ENCODE results near the gene KHDC1. TPM values are rescaled to one million over a fixed set of nuclear protein-coding genes. Genes with fewer than 3 reads are reported as not detected.
A peak's percentile ranks its signal among the peaks of the same experiment; 100 is the strongest.
"Not testable (repeated sequence)": the region's sequence is repeated elsewhere in the genome, so short reads cannot be mapped to it uniquely, and the experiment has no call there.

KHDC1 gene
- total RNA-seq, 2 donors from 2014 or later, result 4.1 to 4.2 TPM

DNA sequence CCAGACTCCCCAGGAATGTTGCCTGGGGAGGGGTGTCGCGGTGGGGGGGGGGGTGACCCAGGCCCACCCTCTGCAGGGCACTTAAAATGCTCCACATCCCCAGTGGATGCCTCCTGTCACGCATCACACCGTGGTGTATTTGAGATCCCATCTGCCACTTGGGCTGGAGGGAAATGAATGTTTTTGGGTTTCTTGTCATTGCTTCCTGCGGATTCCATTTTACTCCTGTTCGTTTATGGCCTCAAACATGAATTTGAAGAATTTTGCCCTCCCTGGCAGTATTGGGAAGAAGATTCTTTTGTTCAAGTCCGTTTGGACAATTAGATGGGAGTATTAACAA is 544 bp upstream of the KHDC1 start:
- intact Hi-C loops (cut with DNase I), result no loop called here
- Histone ChIP-seq H3K27ac (peak overlapping the region; percentile 35 to 41), H3K9me3 (no peaks in the 10 kb centered on the region), H3K4me3 (peak overlapping the region; percentile 54 to 70), H3K4me1 (replicated peaks) (no peaks in the 10 kb centered on the region), H3K36me3 (no peaks in the 10 kb centered on the region), H3K27me3 (replicated peaks; ENCODE audit: insufficient read depth) (no peaks in the 10 kb centered on the region)
- no peak for DNase-seq (ENCODE audit: low spot score)
- WGBS, result 14% methylated on average over 7 of the region's 7 CpGs
- TF ChIP-seq POLR2AphosphoS5 (IDR thresholded peaks at IDR 0.05) (no peak), POLR2A (IDR thresholded peaks at IDR 0.05) (no peak)
- TF ChIP-seq, protein P1, sequence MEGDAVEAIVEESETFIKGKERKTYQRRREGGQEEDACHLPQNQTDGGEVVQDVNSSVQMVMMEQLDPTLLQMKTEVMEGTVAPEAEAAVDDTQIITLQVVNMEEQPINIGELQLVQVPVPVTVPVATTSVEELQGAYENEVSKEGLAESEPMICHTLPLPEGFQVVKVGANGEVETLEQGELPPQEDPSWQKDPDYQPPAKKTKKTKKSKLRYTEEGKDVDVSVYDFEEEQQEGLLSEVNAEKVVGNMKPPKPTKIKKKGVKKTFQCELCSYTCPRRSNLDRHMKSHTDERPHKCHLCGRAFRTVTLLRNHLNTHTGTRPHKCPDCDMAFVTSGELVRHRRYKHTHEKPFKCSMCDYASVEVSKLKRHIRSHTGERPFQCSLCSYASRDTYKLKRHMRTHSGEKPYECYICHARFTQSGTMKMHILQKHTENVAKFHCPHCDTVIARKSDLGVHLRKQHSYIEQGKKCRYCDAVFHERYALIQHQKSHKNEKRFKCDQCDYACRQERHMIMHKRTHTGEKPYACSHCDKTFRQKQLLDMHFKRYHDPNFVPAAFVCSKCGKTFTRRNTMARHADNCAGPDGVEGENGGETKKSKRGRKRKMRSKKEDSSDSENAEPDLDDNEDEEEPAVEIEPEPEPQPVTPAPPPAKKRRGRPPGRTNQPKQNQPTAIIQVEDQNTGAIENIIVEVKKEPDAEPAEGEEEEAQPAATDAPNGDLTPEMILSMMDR (IDR thresholded peaks at IDR 0.05), result no peak

DNA sequence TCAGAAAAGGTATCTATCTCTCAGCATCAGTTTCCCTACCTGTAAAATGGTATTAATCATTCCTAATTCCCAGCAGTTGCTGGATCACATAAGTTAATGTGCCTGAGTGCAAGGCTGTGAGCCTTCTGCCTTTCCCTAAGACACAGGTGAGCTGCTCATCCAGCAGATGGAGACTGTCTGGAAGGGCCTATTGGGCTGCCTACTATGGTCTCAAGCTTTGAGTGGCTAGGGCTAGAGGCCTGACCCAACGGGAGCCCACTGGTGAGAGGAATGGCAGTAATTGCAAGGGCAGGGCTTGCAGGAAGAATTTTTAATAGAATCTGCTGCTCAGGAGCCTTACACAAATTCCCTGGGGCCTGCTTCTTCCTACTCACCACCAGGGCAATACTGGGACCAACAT is 4.3 kb downstream of the KHDC1 start:
- TF ChIP-seq, protein P1 (IDR thresholded peaks at IDR 0.05), result no peak
- no peak for TF ChIP-seq POLR2AphosphoS5 (IDR thresholded peaks at IDR 0.05)
- no peak for TF ChIP-seq POLR2A (IDR thresholded peaks at IDR 0.05)
- H3K4me1 ChIP-seq (replicated peaks), result no peaks in the 10 kb centered on the region

DNA sequence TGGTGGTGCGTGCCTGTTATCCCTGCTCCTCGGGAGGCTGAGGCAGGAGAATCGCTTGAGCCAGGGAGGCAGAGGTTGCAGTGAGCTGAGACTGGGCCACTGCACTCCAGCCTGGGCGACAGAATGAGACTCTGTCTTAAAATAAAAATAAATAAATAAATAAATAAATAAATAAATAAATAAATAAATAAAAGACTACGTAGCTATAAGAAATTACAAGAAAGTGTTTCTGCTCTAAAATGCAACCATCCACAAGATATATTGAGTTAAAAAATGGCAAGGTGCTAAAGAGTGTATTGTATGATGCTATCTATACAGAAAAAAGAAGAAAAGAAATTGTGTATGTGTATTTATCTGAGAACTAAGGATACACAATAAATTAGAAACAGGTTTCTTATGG is 8.7 kb downstream of the KHDC1 start:
- intact Hi-C loops (cut with DNase I); H3K4me3 ChIP-seq; H3K27ac ChIP-seq; DNase-seq (ENCODE audit: low spot score); H3K36me3 ChIP-seq; H3K9me3 ChIP-seq; H3K27me3 ChIP-seq (replicated peaks; ENCODE audit: insufficient read depth); H3K4me1 ChIP-seq (replicated peaks): not testable (repeated sequence)
- WGBS, result 94% methylated on average over 5 of the region's 5 CpGs

More for the DNA sequence above, 4.3 kb downstream of the KHDC1 start:
- WGBS, result 79% methylated on average over 1 of the region's 1 CpG
- DNase-seq (ENCODE audit: low spot score), result no peak
- no peaks in the 10 kb centered on the region for H3K9me3 ChIP-seq
- H3K27ac ChIP-seq, result no peak overlapping the region
- intact Hi-C loops (cut with DNase I), result no loop called here
- H3K36me3 ChIP-seq, result no peaks in the 10 kb centered on the region
- no peaks in the 10 kb centered on the region for H3K27me3 ChIP-seq (replicated peaks; ENCODE audit: insufficient read depth)
- no peak overlapping the region for H3K4me3 ChIP-seq

DNA sequence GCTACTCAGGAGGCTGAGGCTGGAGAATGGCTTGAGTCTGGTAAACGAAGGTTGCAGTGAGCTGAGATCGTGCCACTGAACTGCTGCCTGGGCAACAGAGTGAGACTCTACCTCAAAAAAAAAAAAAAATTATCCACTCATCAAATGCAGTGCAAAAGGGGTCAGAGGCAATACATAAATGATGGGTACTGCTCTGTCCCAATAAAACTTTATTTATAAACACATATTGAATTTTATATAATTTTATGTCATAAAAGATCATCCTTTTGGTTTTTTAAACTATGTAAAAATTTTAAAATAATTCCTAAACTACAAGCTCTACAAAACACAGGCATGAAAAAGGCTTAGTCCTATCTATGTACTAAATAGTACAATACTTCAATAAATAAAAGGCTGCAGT is 10.3 kb downstream of the KHDC1 start:
- H3K4me3 ChIP-seq, result no peak overlapping the region
- H3K27ac ChIP-seq, result no peak overlapping the region
- DNase-seq (ENCODE audit: low spot score), result no peak
- intact Hi-C loops (cut with DNase I), result no loop called here
- no peak for TF ChIP-seq POLR2A (IDR thresholded peaks at IDR 0.05)
- no peak for TF ChIP-seq POLR2AphosphoS5 (IDR thresholded peaks at IDR 0.05)
- TF ChIP-seq, protein P1 (IDR thresholded peaks at IDR 0.05), result no peak
- no peaks in the 10 kb centered on the region for H3K36me3 ChIP-seq
- H3K4me1 ChIP-seq (replicated peaks), result no peaks in the 10 kb centered on the region
- whole genome bisulfite sequencing, result 96% methylated on average over 2 of the region's 2 CpGs
- no peaks in the 10 kb centered on the region for H3K9me3 ChIP-seq
- H3K27me3 ChIP-seq (replicated peaks; ENCODE audit: insufficient read depth), result no peaks in the 10 kb centered on the region

DNA sequence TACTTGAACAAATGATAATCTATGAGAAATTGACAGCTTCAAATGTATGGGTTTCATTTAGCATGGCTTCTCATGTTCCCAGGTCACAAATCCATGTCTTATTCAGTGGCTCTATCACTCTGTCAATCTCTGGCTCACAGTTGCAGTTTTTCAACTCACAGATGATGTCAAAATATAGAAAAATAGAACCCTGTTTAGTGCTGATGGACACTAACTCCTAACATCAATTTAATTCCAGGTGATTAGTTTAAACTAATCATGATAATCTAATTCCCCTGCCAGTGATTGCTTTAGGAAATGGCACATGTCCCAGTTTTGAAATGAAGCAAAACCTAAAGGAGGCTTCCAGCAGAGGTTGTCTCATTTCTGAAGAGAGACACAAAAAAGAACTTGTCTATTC is 13.0 kb downstream of the KHDC1 start:
- DNase-seq (ENCODE audit: low spot score), result no peak
- TF ChIP-seq POLR2A (IDR thresholded peaks at IDR 0.05), result no peak
- no peak for TF ChIP-seq POLR2AphosphoS5 (IDR thresholded peaks at IDR 0.05)
- TF ChIP-seq, protein P1 (IDR thresholded peaks at IDR 0.05), result no peak
- Histone ChIP-seq H3K4me3 (no peak overlapping the region), H3K4me1 (replicated peaks) (no peaks in the 10 kb centered on the region), H3K36me3 (no peaks in the 10 kb centered on the region), H3K27ac (no peak overlapping the region), H3K9me3 (no peaks in the 10 kb centered on the region), H3K27me3 (replicated peaks; ENCODE audit: insufficient read depth) (no peaks in the 10 kb centered on the region)
- intact Hi-C loops (cut with DNase I), result no loop called here
